Right lobe of liver (tissue), 6 donors: Measurements from ENCODE around the gene HMG20B. TPM values are rescaled to one million over a fixed set of nuclear protein-coding genes. Genes with fewer than 3 reads are reported as not detected.
A peak's percentile ranks its signal among the peaks of the same experiment; 100 is the strongest.

ENCODE experiments used
- ATAC-seq, 4 donors: fragments of 200-7000 bp; cut with Tn5 transposase; one replicate each; pipeline ENCODE4 v1.9.1; 2020; ENCODE audit warnings: mild to moderate bottlenecking in 4 of 4, moderate library complexity in 4 of 4
- DNase-seq, 3 donors: peaks; one replicate each; pipeline ENCODE4 v3.0.0-alpha.2; 2020
- H3K27ac ChIP-seq, 3 donors: fragments of 200-600 bp; one replicate each; pipeline ENCODE4 v1.8.0; 2022
- H3K27me3 ChIP-seq, 2 donors: fragments of 200-600 bp; one replicate each; pipeline ENCODE4 v1.8.0; 2022
- H3K36me3 ChIP-seq, 4 donors: fragments of 200-600 bp; sonication (generic) in 1 of 4; one replicate each; pipeline versions ENCODE4 v1.5.1 to v1.8.0; 2017 to 2022; ENCODE audit warnings: control low read depth in 1 of 4
- H3K4me1 ChIP-seq, 4 donors: fragments of 200-600 bp; sonication (generic) in 1 of 4; one replicate each; pipeline versions ENCODE4 v1.5.1 to v1.8.0; 2017 to 2022; ENCODE audit warnings: control low read depth in 1 of 4
- H3K4me3 ChIP-seq, 3 donors: fragments of 200-600 bp; one replicate each; pipeline ENCODE4 v1.8.0; 2022
- H3K9me3 ChIP-seq, 4 donors: fragments of 200-600 bp; sonication (generic) in 1 of 4; one replicate each; pipeline versions ENCODE4 v1.5.1 to v1.8.0; 2017 to 2022; ENCODE audit warnings: control low read depth in 1 of 4
- POLR2A ChIP-seq: fragments of 450-650 bp; IDR thresholded peaks from one replicate; pipeline ENCODE4 v1.6.1; 2017; ENCODE audit warnings: antibody characterized with exemption, mild to moderate bottlenecking
- whole genome bisulfite sequencing: methylation state at CpG from one replicate; pipeline ENCODE4 v1.1.6; 2018; ENCODE audit warnings: low coverage, low lambda C conversion rate; ENCODE audit not compliant: insufficient coverage; ENCODE audit errors: missing lambda C conversion rate; 5-methylcytosine and 5-hydroxymethylcytosine counted together
- intact Hi-C, 2 donors: fragments of 100-400 bp; cut with DNase I; formaldehyde crosslinking; loops; one replicate each; pipeline versions ENCODE4 v1.11.2 to v1.14.1; 2022
- total RNA-seq, 6 experiments: library from RNA; depleted of rRNA in 2 of 6; stranded (reverse); fragments of >200 nt in 2 of 6; fragmentation: NEBNext Ultra II Directional in 3 of 6; extraction: Animal tissue kit (Norgen Biotek cat#: 25700) in 3 of 6; gene quantifications; one replicate each; pipeline versions ENCODE4 v1.1.0 to v1.2.4, GENCODE V29; 2016 to 2023
- TF ChIP-seq, protein P1 (sequence below), 4 donors: fragments of 200-600 bp in 3 of 4; fragments of 450-650 bp in 1 of 4; IDR thresholded peaks; one replicate each; pipeline versions ENCODE4 v1.5.1 to v1.8.0; 2016 to 2022; ENCODE audit warnings: antibody characterized with exemption in 4 of 4, mild to moderate bottlenecking in 2 of 4
- donor health status: DM: no; HTN: yes; CAD: no.
- donor health status: DM: no; HTN: no; CAD: no.
- donor health status: DM: no; HTN: no; CAD: no.
- donor health status: DM: no; HTN: yes; CAD: no.
- donor health status: DM: no; HTN: yes; CAD: no.

The HMG20B gene
- total RNA-seq, 6 experiments from 2014 or later, result 30.7 to 58.6 (median 33.3) TPM

DNA sequence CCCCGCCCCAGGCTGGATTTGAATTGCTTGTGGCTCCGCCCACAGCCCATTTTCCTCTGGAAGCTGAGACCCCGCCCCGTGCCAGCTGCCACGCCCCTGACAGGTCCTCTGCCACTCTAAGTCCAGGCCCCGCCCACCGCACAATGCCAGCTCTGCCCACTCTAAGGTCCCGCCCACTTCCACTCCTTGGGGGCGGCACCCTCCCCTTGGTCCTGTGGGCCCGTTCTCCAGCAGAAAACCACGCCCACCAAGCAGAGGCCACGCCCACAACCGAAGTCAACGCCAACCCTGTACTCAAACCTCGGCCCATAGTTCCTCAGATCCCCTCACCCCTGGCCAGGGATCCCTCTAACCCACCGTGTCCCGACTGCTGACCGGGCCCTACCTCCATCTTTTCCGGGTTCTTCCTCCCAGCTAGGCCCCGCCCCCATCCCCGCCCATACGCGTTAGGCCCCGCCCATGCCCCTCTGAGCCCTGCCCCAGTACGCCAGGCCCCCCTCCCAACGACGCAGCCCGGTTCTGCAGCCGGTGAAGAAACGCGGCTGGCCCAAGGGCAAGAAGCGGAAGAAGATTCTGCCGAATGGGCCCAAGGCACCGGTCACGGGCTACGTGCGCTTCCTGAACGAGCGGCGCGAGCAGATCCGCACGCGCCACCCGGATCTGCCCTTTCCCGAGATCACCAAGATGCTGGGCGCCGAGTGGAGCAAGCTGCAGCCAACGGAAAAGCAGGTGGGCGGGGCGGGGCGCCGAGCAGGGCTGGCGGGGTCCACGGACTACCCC, 1.3 kb downstream of the HMG20B start:
- DNase-seq (peak; percentile 90 to 94 (median 91)), ATAC-seq (peak; percentile 35 to 71 (median 60))
- H3K4me1 ChIP-seq, result peaks cover 0 to 6% (median 0%) of the 10 kb centered on the region in 4 donors
- peak overlapping the region; percentile 79 to 96 (median 83) for H3K4me3 ChIP-seq
- 63% methylated on average over 37 of the region's 55 CpGs for WGBS
- H3K27ac ChIP-seq, result no peak overlapping the region
- intact Hi-C loops, result no loop called here
- no peaks in the 10 kb centered on the region for H3K9me3 ChIP-seq
- TF ChIP-seq, protein P1, sequence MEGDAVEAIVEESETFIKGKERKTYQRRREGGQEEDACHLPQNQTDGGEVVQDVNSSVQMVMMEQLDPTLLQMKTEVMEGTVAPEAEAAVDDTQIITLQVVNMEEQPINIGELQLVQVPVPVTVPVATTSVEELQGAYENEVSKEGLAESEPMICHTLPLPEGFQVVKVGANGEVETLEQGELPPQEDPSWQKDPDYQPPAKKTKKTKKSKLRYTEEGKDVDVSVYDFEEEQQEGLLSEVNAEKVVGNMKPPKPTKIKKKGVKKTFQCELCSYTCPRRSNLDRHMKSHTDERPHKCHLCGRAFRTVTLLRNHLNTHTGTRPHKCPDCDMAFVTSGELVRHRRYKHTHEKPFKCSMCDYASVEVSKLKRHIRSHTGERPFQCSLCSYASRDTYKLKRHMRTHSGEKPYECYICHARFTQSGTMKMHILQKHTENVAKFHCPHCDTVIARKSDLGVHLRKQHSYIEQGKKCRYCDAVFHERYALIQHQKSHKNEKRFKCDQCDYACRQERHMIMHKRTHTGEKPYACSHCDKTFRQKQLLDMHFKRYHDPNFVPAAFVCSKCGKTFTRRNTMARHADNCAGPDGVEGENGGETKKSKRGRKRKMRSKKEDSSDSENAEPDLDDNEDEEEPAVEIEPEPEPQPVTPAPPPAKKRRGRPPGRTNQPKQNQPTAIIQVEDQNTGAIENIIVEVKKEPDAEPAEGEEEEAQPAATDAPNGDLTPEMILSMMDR (IDR thresholded peaks at IDR 0.05), result no peak
- TF ChIP-seq POLR2A, result no peak
- no peaks in the 10 kb centered on the region for H3K27me3 ChIP-seq
- no peaks in the 10 kb centered on the region for H3K36me3 ChIP-seq

DNA sequence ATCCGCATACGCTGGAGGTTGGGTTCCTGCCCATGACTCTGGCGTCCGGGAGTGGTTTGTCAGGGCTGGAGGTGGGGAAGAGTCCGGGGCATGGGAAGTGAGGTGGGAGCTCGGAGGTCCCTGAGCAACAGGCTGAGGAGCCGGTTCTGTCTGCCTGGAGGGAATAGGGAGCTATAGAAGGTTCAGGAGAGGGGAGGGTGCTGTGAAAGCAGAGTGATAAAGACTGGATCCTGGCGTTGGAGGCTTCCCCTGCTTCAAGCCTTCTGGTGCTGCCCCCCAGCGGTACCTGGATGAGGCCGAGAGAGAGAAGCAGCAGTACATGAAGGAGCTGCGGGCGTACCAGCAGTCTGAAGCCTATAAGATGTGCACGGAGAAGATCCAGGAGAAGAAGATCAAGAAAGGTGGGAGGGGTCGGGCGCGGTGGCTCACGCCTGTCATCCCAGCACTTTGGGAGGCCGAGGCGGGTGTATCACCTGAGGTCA, 2.6 kb downstream of the HMG20B start:
- H3K4me3 ChIP-seq, result no peak overlapping the region
- TF ChIP-seq, protein P1 (IDR thresholded peaks at IDR 0.05), result no peak
- TF ChIP-seq POLR2A, result no peak
- no peak overlapping the region for H3K27ac ChIP-seq
- intact Hi-C loops, result no loop called here
- no peak for DNase-seq
- WGBS, result 92% methylated on average over 13 of the region's 19 CpGs
- no peaks in the 10 kb centered on the region for H3K9me3 ChIP-seq
- no peaks in the 10 kb centered on the region for H3K36me3 ChIP-seq
- no peak for ATAC-seq
- H3K4me1 ChIP-seq, result peaks cover 0 to 6% (median 0%) of the 10 kb centered on the region in 4 donors
- H3K27me3 ChIP-seq, result no peaks in the 10 kb centered on the region

DNA sequence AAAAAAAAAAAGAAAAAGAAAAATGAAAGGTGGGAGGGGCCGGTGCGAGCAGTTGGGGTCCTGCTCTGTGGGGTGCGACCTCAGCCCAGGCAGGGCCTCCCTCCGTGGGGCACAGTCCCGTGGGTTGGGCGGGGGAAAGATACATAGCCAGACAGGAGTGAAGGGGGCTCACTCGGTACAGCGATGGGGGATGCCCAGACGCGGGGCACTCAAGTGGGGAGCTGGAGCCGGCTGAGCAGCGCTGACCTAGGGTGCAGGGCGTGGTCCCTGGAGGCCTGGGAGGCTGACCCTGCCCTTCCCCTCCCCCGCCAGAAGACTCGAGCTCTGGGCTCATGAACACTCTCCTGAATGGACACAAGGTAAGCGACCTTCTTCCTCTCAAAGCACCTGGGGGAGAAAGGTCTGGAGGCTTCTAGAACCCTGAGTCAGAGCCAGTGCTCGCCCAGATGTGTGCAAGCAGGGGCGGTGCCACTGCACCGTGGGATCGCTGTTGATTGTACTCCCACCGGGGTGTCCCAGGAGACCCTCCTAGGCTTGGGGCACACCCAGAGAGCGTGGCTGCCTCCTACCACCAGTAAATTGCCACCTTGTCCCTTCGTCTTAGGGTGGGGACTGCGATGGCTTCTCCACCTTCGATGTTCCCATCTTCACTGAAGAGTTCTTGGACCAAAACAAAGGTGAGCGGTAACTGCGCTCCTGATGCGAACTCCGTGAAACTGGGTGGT, 3.4 kb downstream of the HMG20B start:
- no peak for DNase-seq
- H3K27me3 ChIP-seq, result no peaks in the 10 kb centered on the region
- ATAC-seq, result no peak
- H3K9me3 ChIP-seq, result no peaks in the 10 kb centered on the region
- TF ChIP-seq, protein P1 (IDR thresholded peaks at IDR 0.05), result no peak
- no peak for TF ChIP-seq POLR2A
- H3K4me1 ChIP-seq, result peaks cover 0 to 6% (median 0%) of the 10 kb centered on the region in 4 donors
- H3K36me3 ChIP-seq, result no peaks in the 10 kb centered on the region
- no peak overlapping the region for H3K4me3 ChIP-seq
- WGBS, result 87% methylated on average over 12 of the region's 29 CpGs
- intact Hi-C loops, result no loop called here
- H3K27ac ChIP-seq, result no peak overlapping the region

DNA sequence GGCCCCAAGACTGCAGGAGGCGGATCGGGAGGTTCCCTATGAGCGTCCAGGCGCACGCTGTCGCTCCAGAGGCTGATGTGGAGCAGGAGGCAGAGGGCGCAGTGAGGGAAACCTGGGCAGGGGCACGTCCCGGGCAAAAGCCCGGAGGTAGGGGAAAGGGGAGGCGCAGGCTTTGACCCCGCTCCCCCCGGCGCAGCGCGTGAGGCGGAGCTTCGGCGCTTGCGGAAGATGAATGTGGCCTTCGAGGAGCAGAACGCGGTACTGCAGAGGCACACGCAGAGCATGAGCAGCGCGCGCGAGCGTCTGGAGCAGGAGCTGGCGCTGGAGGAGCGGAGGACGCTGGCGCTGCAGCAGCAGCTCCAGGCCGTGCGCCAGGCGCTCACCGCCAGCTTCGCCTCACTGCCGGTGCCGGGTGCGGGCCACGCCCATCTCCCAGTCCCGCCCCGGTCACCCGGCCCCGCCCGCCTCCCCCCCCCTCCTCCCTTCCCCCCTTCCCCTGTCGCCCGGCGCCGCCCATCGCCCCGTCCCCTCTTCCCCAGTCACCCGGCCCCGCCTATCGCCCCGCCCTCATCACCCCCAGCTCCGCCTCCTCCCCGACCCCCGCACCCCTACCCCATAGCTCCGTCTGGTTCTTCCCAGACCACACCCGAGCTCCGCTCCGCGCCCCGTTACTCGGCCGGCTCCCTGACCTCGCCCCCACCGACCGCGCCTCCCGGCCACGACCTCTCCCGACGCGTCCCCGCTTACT, 4.1 kb downstream of the HMG20B start:
- H3K27ac ChIP-seq, result no peak overlapping the region
- no peak for TF ChIP-seq POLR2A
- TF ChIP-seq, protein P1 (IDR thresholded peaks at IDR 0.05), result no peak
- ATAC-seq (no peak), DNase-seq (peak in 1 of 3 donors; percentile 49)
- no peaks in the 10 kb centered on the region for H3K9me3 ChIP-seq
- H3K4me3 ChIP-seq, result peak overlapping the region in 1 of 3 donors; percentile 4
- H3K27me3 ChIP-seq, result no peaks in the 10 kb centered on the region
- no peaks in the 10 kb centered on the region for H3K36me3 ChIP-seq
- WGBS, result 76% methylated on average over 29 of the region's 78 CpGs
- intact Hi-C loops, result no loop called here
- H3K4me1 ChIP-seq, result peaks cover 0 to 5% (median 0%) of the 10 kb centered on the region in 4 donors
